ENCODE results near the gene NET1.

GRCh38 chr10:5456563-5456962, 44.2 kb downstream of the NET1 start:
- no peak for TF ChIP-seq YY1 (IDR thresholded peaks at IDR 0.05; ENCODE audit: insufficient read depth, insufficient read length)
- TF ChIP-seq SUZ12 (IDR thresholded peaks at IDR 0.05; ENCODE audit: extremely low read depth, insufficient read depth, insufficient read length): no peak
- no peak for TF ChIP-seq ZNF274 (IDR thresholded peaks at IDR 0.05; ENCODE audit: low read depth, low read length)

All from NT2/D1 (cell line).